WTC11 (cell line): ENCODE data around the gene GALNT16.

Experiments
- CTCF ChIP-seq: fragments of 200-600 bp; IDR thresholded peaks from 2 replicates; pipeline ENCODE4 v1.8.0; 2022; ENCODE audit warnings: antibody characterized with exemption
- IRF1 ChIP-seq: sonication (generic); formaldehyde crosslinking; IDR thresholded peaks from 2 replicates; pipeline ENCODE4 v1.8.0; 2023; ENCODE audit warnings: missing genetic modification reagents
- TF ChIP-seq, protein P1 (sequence below): sonication (generic); formaldehyde crosslinking; IDR thresholded peaks from 2 replicates; pipeline ENCODE4 v1.8.1; 2022; ENCODE audit warnings: missing genetic modification reagents, borderline replicate concordance

DNA sequence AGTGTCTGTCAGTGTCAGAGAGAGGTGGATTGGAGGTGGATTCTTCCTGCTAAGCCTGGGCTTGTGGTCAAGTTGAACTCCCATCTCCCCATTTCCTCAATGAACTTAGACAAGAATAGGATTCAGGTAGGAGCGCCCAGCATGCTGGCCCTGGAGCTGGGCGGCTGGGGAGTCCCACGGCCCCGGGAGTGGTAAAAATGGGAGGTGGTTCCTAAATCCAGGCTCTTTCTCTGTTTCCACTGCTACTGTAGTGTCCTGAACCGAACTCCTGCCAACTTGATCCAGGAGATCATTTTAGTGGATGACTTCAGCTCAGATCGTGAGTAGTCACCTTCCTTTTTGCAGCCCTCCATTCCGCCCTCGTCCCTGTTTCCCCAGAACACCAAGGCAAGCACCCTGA, 65.1 kb downstream of the GALNT16 start:
- TF ChIP-seq IRF1 (CRISPR knock-in tag) (no peak), CTCF (no peak)
- TF ChIP-seq, protein P1, sequence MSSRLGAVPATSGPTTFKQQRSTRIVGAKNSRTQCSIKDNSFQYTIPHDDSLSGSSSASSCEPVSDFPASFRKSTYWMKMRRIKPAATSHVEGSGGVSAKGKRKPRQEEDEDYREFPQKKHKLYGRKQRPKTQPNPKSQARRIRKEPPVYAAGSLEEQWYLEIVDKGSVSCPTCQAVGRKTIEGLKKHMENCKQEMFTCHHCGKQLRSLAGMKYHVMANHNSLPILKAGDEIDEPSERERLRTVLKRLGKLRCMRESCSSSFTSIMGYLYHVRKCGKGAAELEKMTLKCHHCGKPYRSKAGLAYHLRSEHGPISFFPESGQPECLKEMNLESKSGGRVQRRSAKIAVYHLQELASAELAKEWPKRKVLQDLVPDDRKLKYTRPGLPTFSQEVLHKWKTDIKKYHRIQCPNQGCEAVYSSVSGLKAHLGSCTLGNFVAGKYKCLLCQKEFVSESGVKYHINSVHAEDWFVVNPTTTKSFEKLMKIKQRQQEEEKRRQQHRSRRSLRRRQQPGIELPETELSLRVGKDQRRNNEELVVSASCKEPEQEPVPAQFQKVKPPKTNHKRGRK (CRISPR knock-in tag), result no peak
